A549 treated with Mapracorat at 1 μM for 4 hours (cell line): ENCODE data around the gene SLIT2. TPM values are rescaled to one million over a fixed set of nuclear protein-coding genes. Genes with fewer than 3 reads are reported as not detected.

Source experiments
- total RNA-seq: library from RNA; stranded (reverse); fragments of 200-300 nt; extraction: Qiagen RNA extraction; gene quantifications from 5 replicates; pipeline ENCODE4 v1.2.3, GENCODE V29; 2022

SLIT2 gene
- total RNA-seq = 0.02 to 0.03 TPM (median 0.02 TPM) in 3 of 5 replicates, not detected in the others

GRCh38 chr4:20251796-20252655 lies at the start of gene SLIT2:
TSS of gene SLIT2 (plus strand) at chr4:20251905. CDS start at chr4:20253816, 1,911 bp downstream.

